ENCODE measurements around the gene GRM4.

Gene GRM4

GRCh38 chr6:34132486-34133185, 13.3 kb downstream of the GRM4 start:
- Histone ChIP-seq H3K4me3 (ENCODE audit: low read depth, low read length) (no peak overlapping the region), H3K27ac (no peak overlapping the region)
- DNase-seq, result no peak

GRCh38 chr6:34131326-34132290, 14.3 kb downstream of the GRM4 start:
- no peak overlapping the region for H3K4me3 ChIP-seq (ENCODE audit: low read depth, low read length)
- no peaks in the 10 kb centered on the region for H3K9me3 ChIP-seq (ENCODE audit: severe bottlenecking)

More at GRCh38 chr6:34132486-34133185, 13.3 kb downstream of the GRM4 start:
- Histone ChIP-seq H3K9me3 (ENCODE audit: severe bottlenecking) (no peaks in the 10 kb centered on the region), H3K36me3 (peaks cover 26% of the 10 kb centered on the region), H3K27me3 (ENCODE audit: insufficient read depth, low read depth, severe bottlenecking) (no peaks in the 10 kb centered on the region)
- no peak for TF ChIP-seq CTCF (IDR thresholded peaks at IDR 0.05; ENCODE audit: low read depth, low read length)

GRCh38 chr6:34130862-34131261, 15.0 kb downstream of the GRM4 start:
- Histone ChIP-seq H3K4me3 (ENCODE audit: low read depth, low read length) (no peak overlapping the region), H3K9me3 (ENCODE audit: severe bottlenecking) (no peaks in the 10 kb centered on the region), H3K36me3 (peaks cover 38% of the 10 kb centered on the region), H3K27me3 (ENCODE audit: insufficient read depth, low read depth, severe bottlenecking) (no peaks in the 10 kb centered on the region), H3K27ac (peak overlapping the region; percentile 94; the same call in 1 of the 2 replicates)
- no peak for TF ChIP-seq CTCF (IDR thresholded peaks at IDR 0.05; ENCODE audit: low read depth, low read length)
- no peak for DNase-seq

More at GRCh38 chr6:34131326-34132290, 14.3 kb downstream of the GRM4 start:
- TF ChIP-seq CTCF (IDR thresholded peaks at IDR 0.05; ENCODE audit: low read depth, low read length), result no peak
- Histone ChIP-seq H3K27ac (no peak overlapping the region; the same call in 1 of the 2 replicates), H3K36me3 (peaks cover 33% of the 10 kb centered on the region), H3K27me3 (ENCODE audit: insufficient read depth, low read depth, severe bottlenecking) (no peaks in the 10 kb centered on the region)
- no peak for DNase-seq

- Histone ChIP-seq H3K36me3 (peaks cover 39% of the 10 kb centered on the region), H3K27me3 (ENCODE audit: insufficient read depth, low read depth, severe bottlenecking) (no peaks in the 10 kb centered on the region), H3K4me3 (ENCODE audit: low read depth, low read length) (no peak overlapping the region), H3K27ac (peak overlapping the region; percentile 94), H3K9me3 (ENCODE audit: severe bottlenecking) (no peaks in the 10 kb centered on the region)
- TF ChIP-seq CTCF (IDR thresholded peaks at IDR 0.05; ENCODE audit: low read depth, low read length), result no peak
- DNase-seq, result no peak
These were observed 16.1 kb downstream of the GRM4 start for GRCh38 chr6:34129753-34130152.

- no peak overlapping the region for H3K4me3 ChIP-seq (ENCODE audit: low read depth, low read length)
- no peak for TF ChIP-seq CTCF (IDR thresholded peaks at IDR 0.05; ENCODE audit: low read depth, low read length)
- H3K27me3 ChIP-seq (ENCODE audit: insufficient read depth, low read depth, severe bottlenecking), result no peaks in the 10 kb centered on the region
- peak; percentile 95 for DNase-seq
- H3K27ac ChIP-seq, result peak overlapping the region; percentile 94
- peaks cover 34% of the 10 kb centered on the region for H3K36me3 ChIP-seq
- no peaks in the 10 kb centered on the region for H3K9me3 ChIP-seq (ENCODE audit: severe bottlenecking)
These were observed 17.8 kb downstream of the GRM4 start for GRCh38 chr6:34128045-34128444.
